ENCODE measurements around the gene MYD88.

DNA sequence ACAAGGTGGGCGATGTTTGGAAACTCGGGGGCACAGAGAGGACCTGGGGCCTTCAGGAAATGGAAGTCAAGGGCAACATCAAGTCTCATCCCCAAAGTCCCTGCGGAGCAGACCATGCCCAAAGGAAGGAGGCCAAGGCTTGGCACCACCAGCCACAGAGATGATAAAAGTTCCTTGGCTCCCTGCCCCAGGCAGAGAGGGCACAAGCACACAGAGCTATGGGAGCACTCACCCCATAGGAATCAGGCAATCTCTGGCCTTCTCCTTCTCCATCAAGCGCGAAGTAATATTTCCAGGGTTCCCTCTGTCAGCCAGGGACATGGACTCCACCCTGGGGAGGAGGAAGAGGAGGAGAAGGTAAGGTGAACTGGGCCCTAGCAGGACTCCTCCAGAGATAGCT lies 9.4 kb upstream of the MYD88 start:
- TF ChIP-seq ZNF138 (CRISPR knock-in tag; conservative IDR thresholded peaks at IDR 0.05), result no peak
- no peak for TF ChIP-seq NR2C2 (CRISPR knock-in tag; IDR thresholded peaks at IDR 0.05)
